T follicular helper cell (primary cell): ENCODE measurements around the gene SH3BP5.
A peak's percentile ranks its signal among the peaks of the same experiment; 100 is the strongest.

ENCODE experiments used
- DNase-seq: peaks from one replicate; pipeline ENCODE4 v3.0.0-alpha.2; 2020; ENCODE audit warnings: low read depth

SH3BP5 gene

GRCh38 chr3:15347063-15347736, 14.8 kb upstream of the SH3BP5 start:
- peak; percentile 22 for DNase-seq

DNA sequence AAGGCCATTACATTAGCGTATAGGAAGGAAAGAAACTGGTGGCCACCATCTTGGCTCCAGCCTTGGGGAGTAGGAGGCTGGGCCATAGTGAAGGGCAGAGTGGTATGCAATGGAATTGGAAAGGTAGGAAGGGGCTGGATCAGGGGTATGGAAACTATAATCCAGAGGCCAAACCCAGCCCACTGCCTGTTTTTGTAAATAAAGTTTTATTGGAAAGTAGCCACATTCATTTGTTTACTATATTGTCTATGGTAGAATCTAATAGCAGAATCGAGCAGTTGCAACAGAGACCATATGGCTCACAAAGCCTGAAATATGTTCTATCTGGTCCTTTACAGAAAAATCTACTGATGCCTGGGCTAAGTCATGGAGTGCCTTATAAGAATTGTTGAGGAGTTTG, 14.1 kb upstream of the SH3BP5 start:
- no peak for DNase-seq

DNA sequence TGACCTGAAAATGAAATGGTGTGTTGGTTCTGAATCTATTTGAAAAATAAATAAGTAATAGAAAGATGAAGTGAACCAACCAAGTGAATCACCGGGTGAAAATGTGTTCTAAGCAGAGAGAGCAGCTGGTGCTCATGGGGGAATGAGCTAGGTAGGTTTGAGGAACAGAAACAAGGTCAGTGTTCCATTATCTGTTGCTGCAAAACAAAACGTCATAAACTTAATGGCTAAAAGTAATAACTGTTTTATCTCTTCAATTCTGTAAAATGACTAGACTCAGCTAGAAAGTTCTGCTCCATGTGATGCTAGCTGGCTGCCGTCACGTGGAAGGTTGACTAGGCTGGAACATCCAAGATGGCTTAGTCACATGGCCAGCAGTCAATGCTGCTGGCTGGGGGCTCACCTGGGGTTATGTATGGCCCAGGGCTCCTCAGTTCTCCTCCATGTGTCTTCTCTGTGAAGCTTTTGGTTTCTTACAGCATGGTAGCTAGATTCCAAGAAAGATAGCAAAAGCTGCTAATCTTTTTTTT, 13.3 kb upstream of the SH3BP5 start:
- no peak for DNase-seq

DNA sequence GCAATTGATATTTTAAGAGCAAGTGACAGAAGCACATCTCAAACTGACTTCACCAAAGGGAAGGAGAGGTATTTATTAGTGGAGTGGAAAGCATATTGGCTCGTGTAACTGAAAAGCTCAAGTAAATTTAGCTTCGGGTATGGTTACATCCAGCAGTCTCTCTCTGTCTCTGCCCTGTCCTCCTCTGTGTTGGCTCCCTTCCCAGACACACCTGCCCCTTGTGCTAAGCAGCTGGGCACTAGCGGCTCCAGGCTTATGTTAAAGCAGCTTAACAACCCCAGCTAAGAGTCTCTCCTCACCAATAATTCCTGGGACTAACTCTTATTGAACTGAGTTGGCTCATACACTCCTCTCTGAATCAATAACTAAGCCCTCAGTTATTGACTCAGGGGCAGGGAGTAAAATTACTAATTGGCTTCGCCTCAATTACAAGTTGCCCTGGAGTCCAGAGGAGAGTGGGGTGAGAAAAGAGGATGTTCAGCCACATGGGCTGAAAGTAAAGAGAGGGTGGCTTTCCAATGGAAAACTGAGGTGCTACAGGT, 12.8 kb upstream of the SH3BP5 start:
- no peak for DNase-seq

DNA sequence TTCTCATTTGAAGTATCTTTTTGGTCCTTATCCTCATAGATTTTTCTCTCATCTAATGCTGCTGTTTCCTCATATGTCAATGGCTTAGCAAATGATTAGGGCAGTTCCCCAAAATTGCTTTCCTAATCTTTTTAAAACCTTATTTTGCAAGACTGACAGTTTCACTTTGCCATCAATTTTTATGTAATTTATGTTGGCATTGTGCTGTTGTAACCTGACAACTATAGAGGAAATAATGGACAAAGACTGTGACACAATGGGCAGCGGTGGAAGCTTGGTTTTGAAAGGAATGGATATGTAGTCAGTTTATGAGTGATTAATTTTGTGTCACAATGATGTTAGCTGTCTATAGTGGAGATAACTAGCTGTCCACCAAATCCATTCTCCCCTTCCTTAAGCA, 10.6 kb upstream of the SH3BP5 start:
- DNase-seq = no peak

DNA sequence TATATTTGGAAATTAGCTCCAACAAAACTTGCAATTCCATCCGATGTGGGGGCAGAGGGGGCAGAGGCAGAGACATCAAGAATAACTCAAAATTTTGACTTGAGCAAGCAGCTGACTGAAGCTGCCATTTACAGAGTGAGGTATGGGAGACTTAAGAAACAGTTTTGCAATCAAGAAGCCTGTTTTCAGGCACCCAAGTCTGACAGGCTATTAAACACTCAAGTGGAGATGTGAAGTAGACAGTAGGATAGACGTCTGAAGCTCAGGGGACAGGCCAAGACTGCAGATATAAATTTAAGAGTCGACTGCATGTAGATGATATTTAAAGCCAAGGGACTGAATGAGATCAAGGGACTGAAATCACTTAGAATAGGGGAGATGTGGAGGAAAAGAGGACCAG, 9.9 kb upstream of the SH3BP5 start:
- no peak for DNase-seq

DNA sequence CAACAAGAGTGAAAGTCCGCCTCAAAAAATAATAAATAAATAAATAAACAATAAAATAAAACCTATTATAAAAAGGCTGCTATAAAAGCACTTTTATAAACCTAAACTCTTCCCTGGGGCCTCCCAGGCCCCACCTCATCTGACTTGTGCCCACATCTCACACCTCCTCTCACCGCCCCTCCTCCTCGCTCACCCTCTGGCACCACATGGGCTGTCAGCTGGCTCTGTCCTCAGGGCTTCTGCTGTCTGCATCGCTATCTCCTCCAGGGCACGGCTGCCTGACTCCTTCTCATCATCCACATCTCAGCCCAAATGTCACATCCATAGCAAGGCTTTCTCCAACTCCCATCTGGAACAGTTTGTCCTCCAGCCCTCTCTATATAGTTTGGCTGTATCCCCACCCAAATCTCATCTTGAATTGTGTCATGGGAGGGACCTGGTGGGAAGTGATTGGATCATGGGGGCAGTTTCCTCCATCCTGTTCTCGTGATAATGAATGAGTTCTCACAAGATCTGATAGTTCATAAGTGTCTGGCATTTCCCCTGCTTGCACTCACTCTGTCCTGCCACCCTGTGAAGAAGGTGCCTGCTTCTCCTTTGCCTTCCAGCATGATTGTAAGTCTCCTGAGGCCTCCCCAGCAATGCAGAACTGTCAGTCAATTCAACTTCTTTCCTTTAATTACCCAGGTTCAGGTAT, 8.8 kb upstream of the SH3BP5 start:
- no peak for DNase-seq

- no peak for DNase-seq
These were observed 7.4 kb upstream of the SH3BP5 start for GRCh38 chr3:15339786-15340215.

DNA sequence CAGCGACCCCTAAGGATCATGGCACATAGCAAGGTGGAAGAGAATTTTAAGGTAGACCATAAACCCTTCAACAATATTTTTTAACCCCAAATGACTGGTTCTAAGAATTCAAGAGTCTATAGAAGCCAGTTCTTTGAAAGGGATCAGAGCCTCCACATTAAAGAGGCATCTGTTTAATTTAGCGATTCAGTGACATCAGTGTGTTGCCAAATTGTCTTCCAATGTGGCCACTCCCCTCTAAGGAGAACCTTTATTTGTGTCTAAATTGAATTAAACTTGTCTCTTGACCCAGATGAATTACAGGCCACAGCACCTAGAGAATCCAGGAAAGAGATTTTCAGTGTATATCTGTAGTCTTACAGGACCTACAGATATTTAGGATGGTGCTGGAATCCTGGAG, 6.6 kb upstream of the SH3BP5 start:
- DNase-seq = no peak

GRCh38 chr3:15337963-15338362, 5.6 kb upstream of the SH3BP5 start:
- no peak for DNase-seq

GRCh38 chr3:15336057-15336456, 3.7 kb upstream of the SH3BP5 start:
- DNase-seq = no peak

DNA sequence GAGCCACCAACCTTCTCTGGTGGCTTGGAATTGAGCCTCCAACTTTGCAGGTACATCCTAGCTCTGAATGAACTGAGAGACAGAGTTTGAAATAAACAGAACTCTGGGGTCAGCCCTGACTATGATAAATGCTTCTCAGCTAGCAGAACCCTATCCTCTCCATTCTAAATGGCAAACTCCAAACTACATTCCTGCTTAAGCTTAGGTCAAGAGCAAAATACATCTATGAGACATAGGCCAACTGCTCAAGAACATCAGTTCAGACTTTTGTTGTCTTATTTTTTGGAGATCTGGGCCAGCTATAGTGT, 1.5 kb upstream of the SH3BP5 start:
- no peak for DNase-seq

- DNase-seq = no peak
These were observed 941 bp upstream of the SH3BP5 start for GRCh38 chr3:15333099-15333955.

GRCh38 chr3:15331606-15332404, 581 bp downstream of the SH3BP5 start:
- DNase-seq = peak; percentile 16

DNA sequence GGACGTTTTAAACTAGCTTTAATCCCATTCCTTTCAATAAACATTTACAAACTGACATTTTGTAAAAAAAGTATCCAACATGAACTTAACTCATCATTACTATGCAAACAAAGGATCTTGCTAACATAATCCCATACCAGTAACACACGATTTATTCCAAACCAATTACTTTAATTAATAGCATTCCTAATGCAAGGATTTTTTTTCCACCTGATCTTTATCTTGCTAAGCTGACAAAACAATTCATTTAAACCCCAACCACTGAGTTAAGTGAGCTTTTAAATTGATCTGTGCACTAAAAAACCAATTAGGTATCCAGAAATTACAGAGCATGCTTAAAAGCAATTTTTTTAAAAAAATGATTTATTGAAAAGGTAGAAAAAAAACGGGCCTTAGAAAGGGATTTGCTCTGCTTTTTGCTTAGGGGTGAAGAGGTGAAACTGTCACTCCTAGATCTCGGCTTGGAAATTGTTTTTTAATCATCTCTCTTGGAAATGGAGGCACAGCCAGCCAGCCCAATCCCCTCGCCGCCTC, 1.2 kb downstream of the SH3BP5 start:
- no peak for DNase-seq

- no peak for DNase-seq
These were observed 2.3 kb downstream of the SH3BP5 start for GRCh38 chr3:15330031-15330596.

DNA sequence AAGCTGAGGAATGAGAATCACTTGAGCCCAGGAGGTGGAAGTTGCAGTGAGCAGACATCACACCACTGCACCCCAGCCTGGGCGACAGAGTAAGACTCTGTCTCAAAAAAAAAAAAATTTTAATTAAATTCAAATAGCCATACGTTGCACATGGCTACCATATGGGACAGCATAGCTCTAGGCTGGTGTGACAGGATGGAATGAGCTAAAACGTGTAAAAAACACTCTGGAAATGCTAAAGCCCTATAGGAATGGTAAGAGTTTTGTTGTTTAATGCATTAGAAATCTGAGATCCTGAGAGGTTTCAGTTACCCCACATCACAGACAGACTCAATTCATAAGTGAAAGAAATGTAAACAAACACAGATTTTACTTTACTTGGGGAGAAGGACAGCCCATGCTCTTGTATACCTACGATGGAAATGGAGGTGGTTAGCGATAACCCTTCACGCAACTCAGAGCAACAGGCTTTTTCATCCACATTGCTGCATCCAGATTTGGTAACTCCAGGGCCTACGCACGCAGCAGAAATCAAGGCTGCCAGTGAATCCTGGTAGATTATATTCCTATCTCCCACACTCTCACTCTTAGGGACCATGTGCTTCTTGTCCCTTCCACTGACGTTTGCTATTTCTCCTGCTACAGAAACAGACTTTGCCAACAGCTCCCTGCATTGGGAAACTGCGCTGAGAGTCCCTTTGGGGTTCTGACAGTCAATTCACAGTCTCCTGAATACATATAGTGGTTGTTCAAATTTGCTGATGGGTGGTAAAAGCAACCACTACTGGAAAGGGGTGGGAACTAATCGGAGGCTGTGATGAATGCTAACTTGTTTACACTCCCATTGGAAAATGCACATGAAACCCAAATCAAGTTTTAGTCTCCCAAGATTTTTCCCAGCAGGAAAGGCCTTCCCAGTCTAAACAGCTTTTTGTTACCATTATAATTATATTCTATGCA, 3.1 kb downstream of the SH3BP5 start:
- DNase-seq = no peak

DNA sequence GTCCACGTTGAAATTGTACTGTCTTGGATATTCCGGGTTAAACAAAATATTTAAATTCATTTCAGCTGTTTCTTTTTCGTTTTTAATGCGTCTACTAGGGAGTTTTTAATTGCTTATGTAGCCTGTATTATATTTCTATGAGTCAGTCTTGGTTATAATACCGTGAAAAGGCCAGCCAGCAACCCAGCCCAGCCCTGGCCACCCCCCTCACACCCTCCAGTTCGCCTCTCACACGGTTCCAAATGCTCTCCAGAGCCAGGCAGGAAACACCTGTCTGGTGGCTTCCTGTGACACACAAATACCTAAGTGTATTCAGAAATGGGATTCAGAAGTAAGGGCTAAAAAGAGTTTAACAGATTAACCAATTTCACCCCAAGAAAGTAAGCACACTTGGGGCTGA, 4.4 kb downstream of the SH3BP5 start:
- DNase-seq = no peak

- DNase-seq = no peak
These were observed 5.7 kb downstream of the SH3BP5 start for GRCh38 chr3:15326673-15327072.

DNA sequence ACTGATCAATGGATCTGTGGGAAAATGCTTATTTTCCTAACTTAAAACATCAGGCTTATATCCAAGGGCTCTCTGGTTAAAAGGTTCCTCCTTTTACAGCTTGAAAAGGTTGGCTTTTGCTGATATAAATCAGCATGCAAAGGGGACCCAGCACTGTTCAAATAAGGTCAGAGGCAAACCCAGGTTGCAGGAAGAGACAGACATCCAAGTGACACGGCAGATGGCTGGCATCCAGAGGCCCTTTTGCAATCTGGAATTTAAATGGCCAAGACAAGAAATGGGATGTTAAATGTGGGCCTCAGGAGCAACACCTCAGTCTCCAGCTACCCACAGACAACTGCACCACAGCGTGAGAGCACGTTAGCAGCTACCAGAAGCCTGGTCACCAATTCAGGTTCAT, 6.3 kb downstream of the SH3BP5 start:
- no peak for DNase-seq
